SK-N-SH (cell line): ENCODE measurements around the gene PORCN.

ENCODE experiments used
- EP300 ChIP-seq, 2 experiments: IDR thresholded peaks; 2 replicates each; pipeline versions ENCODE4 v1.4.0 to v1.6.1; 2012; ENCODE audit warnings: borderline replicate concordance in 1 of 2, low read depth in 1 of 2, low read length in 1 of 2
- SMC3 ChIP-seq: IDR thresholded peaks from 2 replicates; pipeline ENCODE4 v1.6.1; 2012; ENCODE audit warnings: low read depth, low read length, improper control_type of control experiment
- TF ChIP-seq, protein P1 (sequence below): fragments of 150-350 bp; IDR thresholded peaks from 2 replicates; pipeline ENCODE4 v1.6.1; 2017; ENCODE audit warnings: antibody characterized with exemption, low read length, low read depth, borderline replicate concordance
- TF ChIP-seq, protein P2 (sequence below): fragments of 200-600 bp; sonication (generic); IDR thresholded peaks from 2 replicates; pipeline ENCODE4 v1.6.1; 2017; ENCODE audit warnings: antibody characterized with exemption, mild to moderate bottlenecking, moderate library complexity

DNA sequence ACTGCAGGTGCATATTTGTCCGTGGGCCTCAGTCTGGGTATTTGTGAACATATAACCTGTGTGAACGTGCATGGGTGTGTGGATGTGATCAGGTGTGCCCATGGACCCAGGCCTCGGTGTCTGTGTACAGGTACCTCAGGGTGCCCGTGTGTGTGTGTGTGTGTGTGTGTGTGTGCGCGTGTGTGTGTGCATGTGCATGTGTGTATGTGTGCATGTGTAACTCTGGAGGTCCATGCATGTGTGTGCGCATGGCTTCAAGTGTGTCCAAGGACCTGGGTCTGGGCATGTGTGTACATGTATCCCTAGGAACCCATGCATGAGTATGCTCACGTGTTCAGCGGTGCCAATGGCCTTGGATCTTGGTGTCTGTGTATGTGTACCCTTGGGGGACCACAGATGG, 17.0 kb upstream of the PORCN start:
- TF ChIP-seq, protein P1, sequence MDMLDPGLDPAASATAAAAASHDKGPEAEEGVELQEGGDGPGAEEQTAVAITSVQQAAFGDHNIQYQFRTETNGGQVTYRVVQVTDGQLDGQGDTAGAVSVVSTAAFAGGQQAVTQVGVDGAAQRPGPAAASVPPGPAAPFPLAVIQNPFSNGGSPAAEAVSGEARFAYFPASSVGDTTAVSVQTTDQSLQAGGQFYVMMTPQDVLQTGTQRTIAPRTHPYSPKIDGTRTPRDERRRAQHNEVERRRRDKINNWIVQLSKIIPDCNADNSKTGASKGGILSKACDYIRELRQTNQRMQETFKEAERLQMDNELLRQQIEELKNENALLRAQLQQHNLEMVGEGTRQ, result no peak
- TF ChIP-seq, protein P2, sequence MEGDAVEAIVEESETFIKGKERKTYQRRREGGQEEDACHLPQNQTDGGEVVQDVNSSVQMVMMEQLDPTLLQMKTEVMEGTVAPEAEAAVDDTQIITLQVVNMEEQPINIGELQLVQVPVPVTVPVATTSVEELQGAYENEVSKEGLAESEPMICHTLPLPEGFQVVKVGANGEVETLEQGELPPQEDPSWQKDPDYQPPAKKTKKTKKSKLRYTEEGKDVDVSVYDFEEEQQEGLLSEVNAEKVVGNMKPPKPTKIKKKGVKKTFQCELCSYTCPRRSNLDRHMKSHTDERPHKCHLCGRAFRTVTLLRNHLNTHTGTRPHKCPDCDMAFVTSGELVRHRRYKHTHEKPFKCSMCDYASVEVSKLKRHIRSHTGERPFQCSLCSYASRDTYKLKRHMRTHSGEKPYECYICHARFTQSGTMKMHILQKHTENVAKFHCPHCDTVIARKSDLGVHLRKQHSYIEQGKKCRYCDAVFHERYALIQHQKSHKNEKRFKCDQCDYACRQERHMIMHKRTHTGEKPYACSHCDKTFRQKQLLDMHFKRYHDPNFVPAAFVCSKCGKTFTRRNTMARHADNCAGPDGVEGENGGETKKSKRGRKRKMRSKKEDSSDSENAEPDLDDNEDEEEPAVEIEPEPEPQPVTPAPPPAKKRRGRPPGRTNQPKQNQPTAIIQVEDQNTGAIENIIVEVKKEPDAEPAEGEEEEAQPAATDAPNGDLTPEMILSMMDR, result no peak
- no peak for TF ChIP-seq SMC3
- no peak for TF ChIP-seq EP300 (IDR thresholded peaks at IDR 0.05; ENCODE audit: borderline replicate concordance in 1 of 2, low read depth in 1 of 2, low read length in 1 of 2)
